Epidermal melanocyte (primary cell): ENCODE results near the gene TTK.
A peak's percentile ranks its signal among the peaks of the same experiment; 100 is the strongest.

Experiments
- DNase-seq: peaks from one replicate; pipeline ENCODE4 v3.0.0; 2011; ENCODE audit warnings: low spot score; ENCODE audit not compliant: insufficient read length

Gene TTK

DNA sequence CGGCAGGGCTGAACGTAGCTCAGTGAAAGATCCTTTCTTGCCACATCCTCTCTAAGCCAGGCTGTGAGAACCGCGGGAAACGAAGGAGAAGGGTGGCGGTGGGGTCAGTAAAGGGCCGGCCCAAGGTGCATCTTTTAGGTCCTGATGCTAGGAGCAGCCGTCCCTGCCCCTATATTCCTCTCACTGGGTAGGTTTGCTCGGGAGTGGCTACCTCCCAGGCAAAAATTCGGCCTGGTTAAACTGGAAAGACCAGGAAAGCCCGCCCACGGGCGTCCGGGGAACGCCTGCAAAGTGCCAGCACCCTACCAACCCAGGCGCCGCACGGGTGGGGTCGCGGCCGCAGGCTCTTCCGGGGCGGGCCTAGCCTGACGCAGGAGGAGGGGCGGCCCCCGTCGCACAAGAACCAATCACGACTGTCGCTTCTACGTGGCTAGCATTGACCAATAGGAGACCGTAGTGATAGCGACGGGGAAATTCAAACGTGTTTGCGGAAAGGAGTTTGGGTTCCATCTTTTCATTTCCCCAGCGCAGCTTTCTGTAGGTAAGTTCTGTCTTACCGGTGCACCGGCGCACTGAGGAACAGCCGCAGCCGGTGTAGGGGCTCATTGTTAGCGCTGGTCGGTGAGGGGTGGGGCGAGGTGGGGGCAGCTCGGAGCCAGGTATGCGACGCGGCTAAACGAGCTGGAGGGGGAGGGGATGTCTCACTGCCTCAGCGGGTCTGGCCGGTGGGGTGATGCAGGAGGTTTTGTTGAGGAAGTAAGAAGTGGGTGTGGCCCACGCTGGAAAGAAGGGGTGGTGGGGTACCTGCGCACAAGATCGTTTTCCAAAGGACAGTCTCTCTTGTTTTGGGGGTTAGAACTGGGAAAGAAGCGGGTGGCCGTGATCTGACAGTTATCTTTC is at the start of gene TTK:
Gene TTK, plus strand, starts transcription at position 477 of the 900 bp plus-strand sequence. CDS start 1,195 bp downstream, outside the sequence.
- peak; percentile 74 for DNase-seq

DNA sequence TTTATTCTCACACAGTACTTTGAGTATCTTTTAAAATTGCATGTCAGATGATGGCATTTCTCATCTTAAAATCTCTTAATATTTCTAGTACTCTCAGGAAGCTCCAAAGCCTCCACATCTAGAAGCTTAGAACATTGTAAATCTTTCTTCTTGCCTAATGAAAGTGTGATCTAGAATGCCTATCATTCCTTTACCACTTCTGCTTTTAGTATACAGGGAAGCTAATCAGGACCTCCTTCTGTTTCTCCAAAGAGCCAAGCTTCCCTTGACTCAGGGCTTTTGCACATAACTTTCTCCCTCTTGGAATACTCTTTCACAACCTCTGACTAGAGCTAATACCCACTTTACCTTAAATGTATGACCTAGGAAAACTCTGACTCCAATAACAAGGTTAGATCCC is 49.6 kb upstream of the TTK start:
- DNase-seq, result no peak

DNA sequence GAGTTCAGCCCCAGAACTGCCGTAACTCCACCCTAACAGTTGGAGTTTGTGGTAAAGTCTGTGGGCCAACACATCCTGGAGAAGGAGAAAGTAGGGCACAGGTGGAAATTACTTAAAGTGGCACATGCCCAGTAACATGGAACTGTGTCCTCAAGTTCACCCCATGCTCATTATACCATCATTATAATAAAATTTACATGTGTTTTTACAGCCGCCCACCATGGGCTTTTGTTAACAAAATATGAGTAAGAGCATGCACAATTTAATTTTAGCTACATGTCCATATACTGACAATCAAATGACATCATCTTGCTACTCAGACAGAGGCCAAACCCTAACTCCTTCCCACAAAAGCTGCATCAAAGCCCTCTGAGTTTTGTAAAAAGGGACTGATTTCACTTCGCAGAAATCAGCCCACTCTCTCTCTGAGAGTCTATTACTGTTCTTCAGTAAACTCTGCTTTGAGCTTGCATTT is 39.8 kb upstream of the TTK start:
- DNase-seq, result no peak

DNA sequence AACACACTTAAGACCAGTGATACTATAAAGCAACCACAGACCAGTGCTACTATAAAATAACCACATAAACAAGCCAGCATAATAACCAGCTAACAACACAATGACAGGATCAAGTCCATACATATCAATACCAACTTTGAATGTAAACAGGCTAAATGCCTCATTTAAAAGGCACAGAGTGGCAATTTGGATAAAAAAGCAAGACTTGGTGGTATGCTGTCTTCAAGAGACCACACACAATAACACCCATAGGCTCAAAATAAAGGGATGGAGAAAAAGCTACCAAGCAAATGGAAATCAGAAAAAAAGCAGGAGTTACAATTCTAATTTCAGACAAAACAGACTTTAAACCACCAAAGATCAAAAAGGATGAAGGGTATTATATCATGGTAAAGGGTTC is 37.3 kb upstream of the TTK start:
- no peak for DNase-seq

DNA sequence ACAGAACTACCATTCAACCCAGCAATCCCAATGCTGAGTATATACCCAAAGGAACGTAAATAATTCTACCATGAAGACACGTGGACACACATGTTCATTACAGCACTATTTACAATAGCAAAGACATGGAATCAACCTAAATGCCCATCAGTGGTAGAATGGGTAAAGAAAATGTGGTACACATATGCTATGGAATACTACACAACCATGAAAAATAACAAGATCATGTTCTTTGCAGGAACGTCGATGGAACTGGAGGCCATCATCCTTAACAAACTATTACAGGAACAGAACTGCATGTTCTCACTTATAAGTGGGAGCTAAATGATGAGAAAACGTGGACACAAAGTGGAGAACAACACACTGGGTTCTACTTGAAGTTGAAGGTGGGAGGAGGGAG is 34.7 kb upstream of the TTK start:
- DNase-seq, result no peak

DNA sequence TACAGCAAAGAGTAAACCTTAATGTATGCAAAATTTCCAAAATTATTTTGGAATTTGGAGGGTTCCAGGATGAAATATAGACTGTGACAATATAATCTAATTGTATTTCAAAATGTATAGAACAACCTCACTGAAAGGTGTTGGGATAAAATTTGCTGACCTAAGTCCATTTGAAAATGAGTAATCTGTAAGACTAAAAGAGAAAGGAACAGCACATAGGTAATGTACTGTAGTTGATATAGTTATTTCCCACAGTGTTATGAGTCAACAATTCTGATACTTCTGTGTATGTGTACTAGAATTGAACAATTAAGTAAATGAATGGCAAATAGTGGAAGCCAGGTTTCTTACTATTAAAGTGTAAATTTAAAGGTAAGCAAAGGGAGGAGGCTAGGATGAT is 33.3 kb upstream of the TTK start:
- no peak for DNase-seq

DNA sequence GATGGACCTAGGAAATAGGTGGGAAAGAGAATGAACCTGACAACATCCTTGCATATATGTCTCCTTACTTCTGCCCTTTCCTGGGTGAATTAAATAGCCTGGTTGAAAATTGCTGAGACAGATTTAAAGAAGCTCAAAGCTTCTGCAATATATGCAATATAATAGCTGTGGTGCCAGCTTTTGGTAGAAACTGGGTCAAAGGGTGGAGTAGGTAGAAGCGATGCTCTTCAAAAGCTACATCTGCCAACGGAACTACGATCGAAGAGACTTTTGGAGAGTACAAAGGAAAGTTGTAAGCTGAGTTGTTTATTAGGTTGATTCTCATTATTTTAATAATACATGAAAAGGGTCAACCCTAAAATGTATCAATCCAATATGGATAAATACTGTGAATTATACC is 22.8 kb upstream of the TTK start:
- DNase-seq, result no peak

DNA sequence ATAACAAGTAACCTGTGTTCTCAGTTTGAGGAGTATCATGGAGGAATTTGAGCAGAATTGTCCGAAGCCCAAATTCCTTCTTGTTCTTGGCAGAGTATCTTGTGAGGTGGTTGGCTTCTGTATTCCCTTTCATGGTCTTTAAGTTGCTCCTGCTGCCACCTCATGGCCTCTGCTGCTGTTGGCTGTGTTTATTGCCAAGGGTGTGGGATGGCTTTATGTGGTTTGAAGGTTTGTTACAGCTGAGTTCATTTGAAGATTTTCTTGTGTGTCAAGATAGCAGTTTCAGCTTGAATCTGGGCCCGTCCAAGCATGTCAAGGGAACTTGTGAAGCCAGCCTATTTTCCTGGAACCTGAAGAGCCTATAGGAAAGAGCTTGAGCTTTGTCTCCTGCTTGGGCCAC is 20.2 kb upstream of the TTK start:
- no peak for DNase-seq

DNA sequence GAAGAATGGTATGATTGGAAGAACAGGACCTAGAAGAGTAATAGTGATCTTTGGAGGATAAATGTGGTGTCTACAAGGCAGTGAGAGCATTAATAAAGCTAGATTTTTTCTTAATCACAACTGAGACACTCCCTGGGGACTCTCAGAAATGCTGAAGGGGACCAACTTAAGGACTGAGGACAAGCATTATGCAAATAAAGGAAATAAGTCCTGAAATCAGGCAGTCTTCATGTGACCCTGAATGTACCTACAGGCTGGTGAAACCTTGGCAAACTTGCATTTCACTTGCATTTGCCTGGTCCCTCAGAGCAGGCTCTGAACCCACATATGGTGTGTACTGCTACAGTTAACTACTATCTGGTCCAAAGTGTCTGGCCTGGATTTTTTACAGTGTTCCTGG is 19.3 kb upstream of the TTK start:
- no peak for DNase-seq

DNA sequence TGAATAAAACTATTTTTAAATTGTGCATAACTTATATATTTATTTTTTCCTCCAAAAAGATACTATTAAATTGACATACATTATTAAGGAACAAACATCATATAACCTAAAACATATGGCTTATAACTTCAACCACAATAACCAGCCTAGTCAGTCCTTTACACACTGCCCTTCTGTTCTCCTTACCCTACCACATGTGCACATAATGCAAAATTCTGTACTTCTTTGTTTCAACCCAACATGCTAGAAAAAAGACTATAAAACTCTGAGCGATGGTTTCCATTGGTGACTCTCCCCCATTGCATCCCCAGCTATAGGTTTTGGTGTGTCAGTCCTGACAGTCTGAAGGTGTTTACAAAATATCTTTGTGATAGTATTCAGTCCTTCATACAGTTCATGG is 14.8 kb upstream of the TTK start:
- DNase-seq, result no peak

DNA sequence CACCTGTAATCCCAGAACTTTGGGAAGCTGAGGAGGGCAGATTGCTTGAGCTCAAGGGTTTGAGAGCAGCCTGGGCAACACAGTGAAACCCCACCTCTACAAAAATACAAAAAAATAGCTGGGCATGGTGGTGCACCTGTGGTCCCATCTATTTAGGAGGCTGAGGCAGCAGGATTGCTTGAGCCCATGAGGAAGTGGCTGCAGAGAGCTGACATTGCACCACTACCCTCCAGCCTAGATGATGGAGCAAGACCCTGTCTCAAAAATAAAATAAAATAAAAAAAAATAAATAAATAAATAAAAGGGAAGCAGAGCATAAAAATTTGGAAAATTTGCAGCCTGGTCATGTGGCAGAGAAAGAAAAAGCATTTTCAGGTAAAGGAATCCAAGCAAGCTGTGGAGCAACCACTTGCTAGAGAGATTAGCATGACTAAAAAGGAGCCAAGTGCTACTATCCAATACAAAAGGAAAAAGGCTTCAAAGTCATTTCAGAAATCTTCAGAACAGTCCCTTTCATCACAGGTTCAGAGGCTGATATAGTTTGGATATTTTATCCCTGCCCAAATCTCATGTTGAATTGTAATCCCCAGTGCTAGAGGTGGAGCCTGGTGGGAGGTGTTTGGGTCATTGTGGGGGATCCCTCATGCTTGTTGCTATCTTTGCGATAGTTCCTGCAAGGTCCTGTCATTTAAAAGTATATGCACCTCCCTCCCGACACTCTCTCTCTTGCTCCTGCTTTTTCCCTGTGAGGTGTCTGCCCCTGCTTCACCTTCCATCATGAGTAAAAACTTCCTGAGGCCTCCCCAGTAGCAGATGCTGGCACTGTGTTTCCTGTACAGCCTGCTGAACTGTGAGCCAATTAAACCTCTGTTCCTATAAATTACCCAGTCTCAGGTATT is 11.2 kb upstream of the TTK start:
- no peak for DNase-seq

DNA sequence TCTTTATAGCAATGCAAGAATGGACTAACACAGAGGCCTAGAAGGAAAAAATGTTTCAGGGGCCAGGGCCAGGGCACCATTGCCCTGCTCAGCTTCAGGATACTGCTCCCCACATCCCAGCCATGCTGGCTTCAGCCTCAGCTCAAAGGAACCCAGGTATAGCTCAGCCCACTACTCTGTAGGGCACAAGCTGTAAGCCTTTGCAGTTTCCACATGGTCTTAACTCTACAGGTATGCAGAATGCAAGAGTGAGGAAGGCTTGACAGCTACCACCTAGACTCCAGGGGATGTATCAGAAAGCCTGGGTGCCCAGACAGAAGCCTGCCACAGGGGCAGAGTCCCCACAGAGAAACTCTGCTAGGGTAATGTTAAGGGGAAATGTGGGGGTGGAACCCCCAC is 10.5 kb upstream of the TTK start:
- DNase-seq, result no peak

DNA sequence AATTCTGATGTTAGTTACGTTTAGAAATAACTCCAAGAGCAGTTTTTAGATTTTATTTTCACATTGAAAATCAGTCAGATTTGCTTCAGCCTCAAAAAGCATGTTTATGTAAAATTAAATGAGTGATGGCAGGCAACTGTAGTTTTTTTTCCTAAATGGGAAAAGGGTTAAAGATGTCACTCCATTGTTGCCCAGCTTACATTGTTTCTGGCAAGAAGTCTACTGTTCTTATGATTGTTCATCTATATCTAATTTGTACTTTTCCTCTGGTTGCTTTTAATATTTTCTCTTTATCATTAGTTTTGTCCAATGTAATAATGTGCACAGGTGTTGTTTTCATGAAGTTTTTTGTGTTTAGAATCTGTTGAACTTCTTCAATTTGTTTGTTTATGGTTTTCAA is 6.7 kb upstream of the TTK start:
- DNase-seq, result no peak

DNA sequence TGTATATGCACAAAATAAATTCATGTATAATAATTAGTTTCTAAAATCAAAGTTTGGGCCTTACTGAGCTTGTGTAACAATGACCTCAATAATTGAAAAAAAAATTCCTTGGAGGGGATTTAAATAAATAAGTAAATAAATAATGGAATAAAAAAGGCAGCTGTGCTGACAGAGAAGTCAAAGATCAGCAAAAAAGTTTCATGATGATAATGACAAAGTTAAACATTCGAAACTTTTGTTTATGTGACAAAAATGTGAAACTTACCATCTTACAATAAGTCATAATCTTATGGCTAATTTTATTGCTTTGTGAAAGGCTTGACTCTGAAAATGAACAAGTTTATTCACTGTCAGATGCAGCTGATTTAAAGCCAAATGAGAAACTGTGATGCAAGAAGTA is 3.1 kb upstream of the TTK start:
- no peak for DNase-seq

DNA sequence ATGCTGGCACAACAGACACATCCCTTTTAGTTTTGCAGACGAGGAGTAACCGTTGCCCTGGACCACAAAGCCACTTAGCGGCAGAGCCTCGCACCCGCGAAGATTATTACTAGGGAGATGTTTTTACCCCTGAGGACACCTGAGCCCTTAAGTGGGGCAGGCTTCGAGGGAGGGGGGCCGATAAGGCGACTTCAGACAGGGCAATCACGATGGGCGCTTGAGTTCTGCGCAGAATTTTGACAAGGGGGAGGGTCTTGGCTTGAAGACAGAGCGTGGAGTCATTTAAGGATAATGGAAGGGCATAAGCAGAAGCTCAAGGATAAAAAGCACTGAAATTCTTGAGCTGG is 650 bp upstream of the TTK start:
- DNase-seq, result no peak

DNA sequence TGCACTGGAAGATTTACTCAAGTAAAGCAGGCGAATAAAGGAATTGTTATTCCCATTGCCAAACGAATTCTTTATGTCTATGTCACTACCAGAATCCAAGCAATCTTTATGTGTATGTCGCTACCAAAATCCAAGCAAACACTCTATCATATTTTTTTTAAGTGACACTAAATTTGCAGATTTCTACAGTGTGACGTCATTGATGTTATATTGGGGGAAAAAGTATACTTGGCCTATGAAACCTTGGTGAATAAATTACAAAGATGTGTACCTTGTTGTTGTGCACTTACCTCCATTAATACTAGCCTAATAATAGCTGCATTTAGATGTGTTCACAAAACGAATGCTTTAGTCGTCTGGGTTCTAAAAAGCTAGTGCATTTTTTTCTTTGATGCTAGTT is 957 bp downstream of the TTK start:
- no peak for DNase-seq

DNA sequence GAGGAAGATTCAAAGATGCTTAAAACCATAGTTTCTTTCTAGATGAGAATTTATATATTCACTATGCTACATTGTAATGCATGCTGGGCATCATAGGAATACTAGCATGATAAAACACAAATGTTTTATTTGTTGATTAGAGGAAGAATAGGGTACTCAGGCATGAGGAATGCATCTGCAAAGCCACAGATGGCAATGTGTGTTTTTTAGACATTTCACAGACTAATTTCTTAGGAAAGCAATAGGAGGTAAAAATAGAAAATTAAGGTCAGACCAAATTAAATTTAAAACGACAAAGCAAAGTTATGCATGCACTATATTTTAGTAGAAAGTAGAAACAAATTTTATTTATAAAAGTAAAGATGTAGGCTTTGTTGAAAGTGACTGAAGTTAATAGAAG is 2.1 kb downstream of the TTK start:
- no peak for DNase-seq

DNA sequence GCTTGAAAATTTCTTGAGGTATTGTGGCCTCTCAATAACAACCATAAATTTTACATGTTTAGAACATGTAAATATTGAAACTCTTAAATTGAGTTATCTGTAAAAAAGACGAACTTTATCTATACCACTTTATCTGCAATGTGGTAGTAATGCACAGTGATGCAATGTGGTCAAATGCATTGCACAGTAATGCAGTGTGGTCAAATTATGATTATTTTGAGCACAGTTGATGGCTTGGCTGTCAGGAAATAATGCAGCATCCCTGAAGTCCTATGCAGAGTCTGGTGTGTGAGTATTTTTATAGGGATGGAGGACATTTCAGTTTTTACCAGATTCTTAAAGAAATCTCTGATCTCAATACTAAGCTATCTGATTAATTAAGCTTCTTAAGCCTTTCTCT is 5.1 kb downstream of the TTK start:
- no peak for DNase-seq

DNA sequence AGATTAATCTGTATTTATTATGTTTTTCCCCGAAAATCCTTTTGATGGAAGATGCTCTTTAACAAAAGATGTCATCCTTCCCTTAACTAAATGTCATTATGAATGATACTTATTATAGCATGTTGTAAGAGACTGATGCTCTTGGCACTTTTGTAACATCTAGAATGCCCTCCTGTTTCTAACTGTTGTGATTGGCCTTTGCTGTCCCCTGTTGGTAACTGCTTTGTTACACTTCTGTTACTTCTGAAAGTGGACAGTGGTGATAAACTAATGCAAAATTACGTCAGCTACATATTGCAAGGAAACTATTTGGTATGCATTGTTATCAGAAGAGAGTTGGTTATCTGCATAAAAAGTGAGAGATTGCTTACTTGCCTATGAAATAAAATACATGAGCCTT is 5.8 kb downstream of the TTK start:
- DNase-seq, result no peak

DNA sequence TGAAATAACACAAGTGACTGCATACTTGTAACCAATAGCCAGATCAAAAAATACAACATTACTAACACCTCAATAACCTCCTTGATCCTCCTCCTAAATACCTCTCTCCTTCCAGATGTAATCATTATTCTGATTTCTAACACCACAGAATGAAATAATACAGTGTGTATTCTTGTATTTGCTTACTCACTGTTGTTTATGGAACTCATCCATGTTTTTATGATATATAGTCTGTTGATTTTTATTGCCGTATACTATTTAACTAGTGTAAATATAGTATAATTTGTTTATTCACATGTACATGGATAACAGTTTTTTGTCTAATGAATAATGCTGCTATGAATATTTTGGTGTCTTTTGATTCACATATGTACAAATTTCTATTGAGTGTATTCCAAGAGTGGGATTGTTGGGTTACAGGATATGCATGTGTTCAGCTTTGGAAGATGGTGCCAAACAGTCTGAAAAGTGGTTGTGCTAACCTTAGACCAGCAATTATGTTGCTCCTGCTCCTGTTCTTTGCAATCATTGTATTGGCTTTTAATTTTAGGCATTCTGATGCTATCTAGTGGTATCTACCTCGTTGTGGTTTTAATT is 11.5 kb downstream of the TTK start:
- DNase-seq, result no peak

DNA sequence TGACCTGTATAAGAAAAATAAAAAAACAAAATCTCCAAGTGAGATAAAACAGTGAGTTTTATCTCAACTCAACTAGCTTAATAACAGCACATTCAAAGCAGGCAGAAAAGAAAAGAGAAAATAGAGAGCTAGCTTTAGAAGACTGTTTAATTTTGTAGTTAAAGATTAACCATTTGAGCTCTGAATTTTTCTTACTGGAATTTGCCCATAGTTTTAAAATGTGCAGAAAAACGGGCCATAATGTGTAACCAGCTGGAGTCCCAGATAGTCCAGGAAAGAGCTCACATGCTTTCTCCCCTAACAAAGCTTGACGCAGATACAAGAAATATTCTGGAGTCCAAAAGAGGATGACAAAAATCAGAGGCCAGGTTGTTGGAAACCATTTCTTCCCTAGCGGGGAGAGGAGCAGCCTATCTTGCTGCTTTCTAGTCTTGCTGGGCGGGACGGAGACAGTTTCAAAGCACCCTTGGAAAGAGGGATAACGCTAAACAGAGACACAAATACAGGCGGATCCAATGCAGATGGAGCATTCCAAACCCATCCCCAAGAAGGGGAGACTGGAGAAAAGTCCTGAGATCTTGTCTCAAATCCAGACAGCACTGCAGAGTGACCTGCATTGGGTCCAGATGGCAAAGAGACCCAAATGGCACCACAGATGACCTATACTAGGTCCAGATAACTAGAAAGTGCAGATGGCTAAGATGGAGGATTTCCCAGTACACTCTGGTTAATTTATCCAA is 16.1 kb downstream of the TTK start:
- DNase-seq, result no peak
